SK-N-SH treated with all-trans-retinoic acid at 6 μM for 48 hours (cell line): Measurements from ENCODE around the gene MAPKBP1.
A peak's percentile ranks its signal among the peaks of the same experiment; 100 is the strongest.

Source experiments
- ATAC-seq: fragments of 200-7000 bp; cut with Tn5 transposase; 3 replicates; pipeline ENCODE4 v1.9.1; 2020; ENCODE audit warnings: mild to moderate bottlenecking, moderate library complexity
- ARNTL ChIP-seq: fragments of 450-650 bp; formaldehyde crosslinking; IDR thresholded peaks from 2 replicates; pipeline ENCODE4 v1.5.0; 2020; ENCODE audit warnings: low read depth, mild to moderate bottlenecking, moderate library complexity, borderline replicate concordance
- BACH2 ChIP-seq: fragments of 250-450 bp; sonication (Bioruptor Pico); IDR thresholded peaks from 2 replicates; pipeline ENCODE4 v1.9.0; 2021; ENCODE audit warnings: mild to moderate bottlenecking, borderline replicate concordance
- CREB5 ChIP-seq: fragments of 250-450 bp; sonication (Bioruptor Pico); IDR thresholded peaks from 2 replicates; pipeline ENCODE4 v1.5.1; 2020; ENCODE audit warnings: low read depth, mild to moderate bottlenecking, moderate library complexity
- CSRNP3 ChIP-seq: fragments of 250-450 bp; sonication (Bioruptor Pico); IDR thresholded peaks from 2 replicates; pipeline ENCODE4 v1.5.1; 2021; ENCODE audit warnings: mild to moderate bottlenecking, moderate library complexity
- ESRRG ChIP-seq: fragments of 250-450 bp; sonication (Bioruptor Pico); IDR thresholded peaks from 2 replicates; pipeline ENCODE4 v1.6.1; 2021; ENCODE audit warnings: mild to moderate bottlenecking
- ISL1 ChIP-seq: fragments of 250-450 bp; sonication (Bioruptor Pico); IDR thresholded peaks from 2 replicates; pipeline ENCODE4 v2.1.2; 2022; ENCODE audit warnings: mild to moderate bottlenecking, moderate library complexity
- OSR1 ChIP-seq: fragments of 250-450 bp; sonication (Bioruptor Pico); IDR thresholded peaks from 2 replicates; pipeline ENCODE4 v1.8.0; 2022; ENCODE audit warnings: moderate library complexity, mild to moderate bottlenecking, inconsistent platforms
- PATZ1 ChIP-seq: fragments of 250-450 bp; sonication (Bioruptor Pico); IDR thresholded peaks from 2 replicates; pipeline ENCODE4 v1.8.0; 2020; ENCODE audit warnings: mild to moderate bottlenecking, moderate library complexity, borderline replicate concordance
- POU6F1 ChIP-seq: fragments of 250-450 bp; sonication (Bioruptor Pico); IDR thresholded peaks from 2 replicates; pipeline ENCODE4 v1.8.0; 2021; ENCODE audit warnings: low read depth, mild to moderate bottlenecking, moderate library complexity, borderline replicate concordance
- RARB ChIP-seq: fragments of 250-450 bp; sonication (Bioruptor Pico); IDR thresholded peaks from 2 replicates; pipeline ENCODE4 v1.8.0; 2021; ENCODE audit warnings: mild to moderate bottlenecking, moderate library complexity
- TCF4 ChIP-seq: fragments of 250-450 bp; sonication (Bioruptor Pico); IDR thresholded peaks from 2 replicates; pipeline ENCODE4 v1.8.0; 2021; ENCODE audit warnings: mild to moderate bottlenecking, moderate library complexity, borderline replicate concordance
- TOX ChIP-seq: fragments of 250-450 bp; sonication (Bioruptor Pico); IDR thresholded peaks from 2 replicates; pipeline ENCODE4 v1.8.0; 2021; ENCODE audit warnings: mild to moderate bottlenecking, moderate library complexity, borderline replicate concordance
- TSHZ2 ChIP-seq: fragments of 250-450 bp; sonication (Bioruptor Pico); IDR thresholded peaks from 2 replicates; pipeline ENCODE4 v1.5.0; 2020; ENCODE audit warnings: mild to moderate bottlenecking, moderate library complexity
- ZC3H10 ChIP-seq: fragments of 250-450 bp; sonication (Bioruptor Pico); IDR thresholded peaks from 2 replicates; pipeline ENCODE4 v1.5.1; 2021; ENCODE audit warnings: mild to moderate bottlenecking, moderate library complexity
- ZFP3 ChIP-seq: fragments of 250-450 bp; sonication (Bioruptor Pico); IDR thresholded peaks from 2 replicates; pipeline ENCODE4 v1.5.0; 2020; ENCODE audit warnings: mild to moderate bottlenecking, moderate library complexity
- ZFP30 ChIP-seq: fragments of 450-650 bp; formaldehyde crosslinking; IDR thresholded peaks from 2 replicates; pipeline ENCODE4 v1.5.0; 2022; ENCODE audit warnings: mild to moderate bottlenecking, moderate library complexity
- ZNF70 ChIP-seq: fragments of 450-650 bp; formaldehyde crosslinking; IDR thresholded peaks from 2 replicates; pipeline ENCODE4 v1.5.0; 2020; ENCODE audit warnings: mild to moderate bottlenecking, moderate library complexity

MAPKBP1 gene

GRCh38 chr15:41790756-41791546, 16.7 kb downstream of the MAPKBP1 start:
- peak; percentile 87 for ATAC-seq
- TF ChIP-seq ZC3H10 (no peak), PATZ1 (CRISPR knock-in tag) (no peak)

- TF ChIP-seq RARB (CRISPR knock-in tag) (no peak), PATZ1 (CRISPR knock-in tag) (no peak), TOX (no peak), TCF4 (CRISPR knock-in tag) (no peak), ZC3H10 (no peak), OSR1 (CRISPR knock-in tag) (no peak), TSHZ2 (no peak), ISL1 (CRISPR knock-in tag) (no peak), POU6F1 (no peak), ZNF70 (CRISPR knock-in tag) (no peak), CREB5 (CRISPR knock-in tag) (no peak), ZFP3 (no peak), ESRRG (CRISPR knock-in tag) (no peak), CSRNP3 (no peak), ZFP30 (CRISPR knock-in tag) (no peak), ARNTL (CRISPR knock-in tag) (no peak), BACH2 (CRISPR knock-in tag) (no peak)
- TF ChIP-seq, all 23 proteins: peak for 0
- no peak; the same call in 2 of the 3 replicates for ATAC-seq
These were observed 17.3 kb downstream of the MAPKBP1 start for GRCh38 chr15:41791547-41791937.

- ATAC-seq = no peak
- no peak for TF ChIP-seq POU6F1
- TF ChIP-seq TOX = no peak
These were observed 17.8 kb downstream of the MAPKBP1 start for GRCh38 chr15:41792000-41792637.
